Effector memory CD8-positive, alpha-beta T cell (primary cell): Measurements from ENCODE around the gene FGF14.

Source experiments
- ATAC-seq: fragments of 150-1000 bp; cut with Tn5 transposase; replicated peaks from 2 replicates; pipeline ENCODE4 v1.10.0; 2021; ENCODE audit warnings: mild to moderate bottlenecking, moderate library complexity
- DNase-seq, 3 experiments: peaks; one replicate each; pipeline ENCODE4 v3.0.0; 2021
- H3K27ac Mint-ChIP-seq, 2 donors: one replicate each; pipeline ENCODE4 v1.8.0; 2022; ENCODE audit warnings: mild to moderate bottlenecking in 2 of 2, mixed read lengths in 2 of 2, moderate library complexity in 2 of 2
- H3K27me3 Mint-ChIP-seq, 2 donors: one replicate each; pipeline ENCODE4 v1.8.0; 2022; ENCODE audit warnings: mixed read lengths in 2 of 2
- H3K36me3 Mint-ChIP-seq: one replicate; pipeline ENCODE4 v1.8.0; 2022; ENCODE audit warnings: mild to moderate bottlenecking, moderate library complexity, mixed read lengths; ENCODE audit not compliant: insufficient read depth
- H3K4me1 Mint-ChIP-seq, 2 donors: one replicate each; pipeline ENCODE4 v1.8.0; 2022; ENCODE audit warnings: low read depth in 2 of 2, mixed read lengths in 2 of 2
- H3K4me3 Mint-ChIP-seq, 2 donors: one replicate each; pipeline ENCODE4 v1.8.0; 2022; ENCODE audit warnings: mild to moderate bottlenecking in 2 of 2, mixed read lengths in 2 of 2, moderate library complexity in 2 of 2
- H3K9me3 Mint-ChIP-seq, 2 donors: one replicate each; pipeline ENCODE4 v1.8.0; 2022; ENCODE audit warnings: mixed read lengths in 2 of 2

Gene FGF14

GRCh38 chr13:101998129-101998528 is 403.7 kb downstream of the FGF14 start:
- H3K9me3 Mint-ChIP-seq, result peaks cover 0 to 3% of the 10 kb centered on the region in 2 donors
- ATAC-seq (no peak), DNase-seq (no peak)
- no peak overlapping the region for H3K4me3 Mint-ChIP-seq
- H3K27ac Mint-ChIP-seq, result no peak overlapping the region
- no peaks in the 10 kb centered on the region for H3K36me3 Mint-ChIP-seq
- H3K4me1 Mint-ChIP-seq, result no peaks in the 10 kb centered on the region
- H3K27me3 Mint-ChIP-seq, result no peaks in the 10 kb centered on the region

GRCh38 chr13:101996954-101997353 is 404.9 kb downstream of the FGF14 start:
- Mint-ChIP-seq H3K4me3 (no peak overlapping the region), H3K27ac (no peak overlapping the region), H3K4me1 (no peaks in the 10 kb centered on the region), H3K36me3 (no peaks in the 10 kb centered on the region), H3K27me3 (no peaks in the 10 kb centered on the region), H3K9me3 (peaks cover 0 to 3% of the 10 kb centered on the region in 2 donors)
- DNase-seq (no peak), ATAC-seq (no peak)

- no peaks in the 10 kb centered on the region for H3K4me1 Mint-ChIP-seq
These were observed 412.0 kb downstream of the FGF14 start for GRCh38 chr13:101989798-101990350.

GRCh38 chr13:101988140-101988539 is 413.7 kb downstream of the FGF14 start:
- H3K27ac Mint-ChIP-seq, result no peak overlapping the region
- H3K4me1 Mint-ChIP-seq, result no peaks in the 10 kb centered on the region
- no peak for DNase-seq
- H3K36me3 Mint-ChIP-seq, result no peaks in the 10 kb centered on the region
- H3K4me3 Mint-ChIP-seq, result no peak overlapping the region
- H3K27me3 Mint-ChIP-seq, result peaks cover 0 to 7% of the 10 kb centered on the region in 2 donors
- ATAC-seq, result no peak
- peaks cover 0 to 7% of the 10 kb centered on the region in 2 donors for H3K9me3 Mint-ChIP-seq

More at GRCh38 chr13:101989798-101990350, 412.0 kb downstream of the FGF14 start:
- H3K27me3 Mint-ChIP-seq, result peaks cover 0 to 7% of the 10 kb centered on the region in 2 donors
- H3K9me3 Mint-ChIP-seq, result peaks cover 0 to 7% of the 10 kb centered on the region in 2 donors
- H3K4me3 Mint-ChIP-seq, result no peak overlapping the region
- ATAC-seq, result no peak
- no peak for DNase-seq
- no peaks in the 10 kb centered on the region for H3K36me3 Mint-ChIP-seq
- H3K27ac Mint-ChIP-seq, result no peak overlapping the region

GRCh38 chr13:101986316-101986715 is 415.5 kb downstream of the FGF14 start:
- Mint-ChIP-seq H3K4me3 (no peak overlapping the region), H3K27ac (no peak overlapping the region), H3K36me3 (no peaks in the 10 kb centered on the region), H3K27me3 (peaks cover 0 to 7% of the 10 kb centered on the region in 2 donors), H3K9me3 (peaks cover 0 to 7% of the 10 kb centered on the region in 2 donors), H3K4me1 (no peaks in the 10 kb centered on the region)
- DNase-seq, result no peak
- ATAC-seq, result no peak

GRCh38 chr13:101985321-101985720 is 416.5 kb downstream of the FGF14 start:
- H3K36me3 Mint-ChIP-seq, result no peaks in the 10 kb centered on the region
- H3K9me3 Mint-ChIP-seq, result peaks cover 0 to 7% of the 10 kb centered on the region in 2 donors
- no peak for DNase-seq
- no peak for ATAC-seq
- no peaks in the 10 kb centered on the region for H3K4me1 Mint-ChIP-seq
- no peak overlapping the region for H3K4me3 Mint-ChIP-seq
- H3K27me3 Mint-ChIP-seq, result peaks cover 0 to 7% of the 10 kb centered on the region in 2 donors
- no peak overlapping the region for H3K27ac Mint-ChIP-seq

- Mint-ChIP-seq H3K36me3 (no peaks in the 10 kb centered on the region), H3K4me3 (no peak overlapping the region), H3K4me1 (no peaks in the 10 kb centered on the region), H3K27me3 (peaks cover 2 to 5% of the 10 kb centered on the region in 2 donors), H3K27ac (no peak overlapping the region), H3K9me3 (peaks cover 0 to 5% of the 10 kb centered on the region in 2 donors)
- DNase-seq (no peak), ATAC-seq (no peak)
These were observed 418.9 kb downstream of the FGF14 start for GRCh38 chr13:101982903-101983302.

- Mint-ChIP-seq H3K27me3 (peaks cover 0 to 12% of the 10 kb centered on the region in 2 donors), H3K4me3 (no peak overlapping the region), H3K36me3 (no peaks in the 10 kb centered on the region), H3K4me1 (no peaks in the 10 kb centered on the region), H3K9me3 (no peaks in the 10 kb centered on the region), H3K27ac (no peak overlapping the region)
- ATAC-seq (no peak), DNase-seq (no peak)
These were observed 422.0 kb downstream of the FGF14 start for GRCh38 chr13:101979825-101980224.

GRCh38 chr13:101978552-101979315 is 423.1 kb downstream of the FGF14 start:
- Mint-ChIP-seq H3K27ac (no peak overlapping the region), H3K4me1 (no peaks in the 10 kb centered on the region), H3K27me3 (peaks cover 0 to 12% of the 10 kb centered on the region in 2 donors), H3K9me3 (no peaks in the 10 kb centered on the region), H3K36me3 (no peaks in the 10 kb centered on the region), H3K4me3 (no peak overlapping the region)
- DNase-seq (no peak), ATAC-seq (no peak)

GRCh38 chr13:101977475-101977874 is 424.4 kb downstream of the FGF14 start:
- ATAC-seq, result no peak

GRCh38 chr13:101972191-101972590 is 429.7 kb downstream of the FGF14 start:
- ATAC-seq (no peak), DNase-seq (no peak)
- Mint-ChIP-seq H3K27ac (no peak overlapping the region), H3K27me3 (peaks cover 0 to 2% of the 10 kb centered on the region in 2 donors), H3K9me3 (no peaks in the 10 kb centered on the region), H3K4me3 (no peak overlapping the region), H3K4me1 (no peaks in the 10 kb centered on the region), H3K36me3 (no peaks in the 10 kb centered on the region)

More at GRCh38 chr13:101977475-101977874, 424.4 kb downstream of the FGF14 start:
- Mint-ChIP-seq H3K4me3 (no peak overlapping the region), H3K27ac (no peak overlapping the region), H3K27me3 (peaks cover 0 to 12% of the 10 kb centered on the region in 2 donors), H3K36me3 (no peaks in the 10 kb centered on the region), H3K4me1 (no peaks in the 10 kb centered on the region), H3K9me3 (no peaks in the 10 kb centered on the region)
- no peak for DNase-seq

GRCh38 chr13:101970341-101970740 is 431.5 kb downstream of the FGF14 start:
- ATAC-seq (no peak), DNase-seq (no peak)
- H3K9me3 Mint-ChIP-seq, result peaks cover 0 to 2% of the 10 kb centered on the region in 2 donors
- H3K27ac Mint-ChIP-seq, result no peak overlapping the region
- no peaks in the 10 kb centered on the region for H3K27me3 Mint-ChIP-seq
- no peaks in the 10 kb centered on the region for H3K36me3 Mint-ChIP-seq
- no peak overlapping the region for H3K4me3 Mint-ChIP-seq
- no peaks in the 10 kb centered on the region for H3K4me1 Mint-ChIP-seq

- H3K27ac Mint-ChIP-seq, result no peak overlapping the region
- H3K36me3 Mint-ChIP-seq, result no peaks in the 10 kb centered on the region
- DNase-seq (no peak), ATAC-seq (no peak)
- peaks cover 0 to 5% of the 10 kb centered on the region in 2 donors for H3K9me3 Mint-ChIP-seq
- no peak overlapping the region for H3K4me3 Mint-ChIP-seq
- peaks cover 0 to 11% of the 10 kb centered on the region in 2 donors for H3K27me3 Mint-ChIP-seq
- H3K4me1 Mint-ChIP-seq, result no peaks in the 10 kb centered on the region
These were observed 434.1 kb downstream of the FGF14 start for GRCh38 chr13:101967781-101968180.

GRCh38 chr13:101967216-101967615 is 434.6 kb downstream of the FGF14 start:
- H3K4me3 Mint-ChIP-seq, result no peak overlapping the region
- DNase-seq (no peak), ATAC-seq (no peak)
- H3K9me3 Mint-ChIP-seq, result peaks cover 0 to 5% of the 10 kb centered on the region in 2 donors
- H3K36me3 Mint-ChIP-seq, result no peaks in the 10 kb centered on the region
- H3K4me1 Mint-ChIP-seq, result no peaks in the 10 kb centered on the region
- H3K27me3 Mint-ChIP-seq, result peaks cover 0 to 11% of the 10 kb centered on the region in 2 donors
- no peak overlapping the region for H3K27ac Mint-ChIP-seq
